ENCODE data around the gene CFAP43.

Gene CFAP43

GRCh38 chr10:104104926-104105325 is 127.2 kb downstream of the CFAP43 start:
- Histone ChIP-seq H2AK5ac (ENCODE audit: low read length) (no peak overlapping the region), H4K12ac (ENCODE audit: low read depth, low read length) (no peak overlapping the region), H3K27ac (ENCODE audit: low read depth, low read length) (no peak overlapping the region), H2AFZ (ENCODE audit: insufficient read depth, low read length, poor library complexity) (no peak overlapping the region), H4K8ac (ENCODE audit: low read depth, low read length) (no peak overlapping the region), H3K23ac (ENCODE audit: low read length) (no peak overlapping the region), H3K27me3 (ENCODE audit: insufficient read depth, low read length) (no peaks in the 10 kb centered on the region), H3K14ac (ENCODE audit: low read length) (no peak overlapping the region), H4K91ac (ENCODE audit: low read depth, low read length) (no peak overlapping the region), H2BK120ac (ENCODE audit: insufficient read depth, low read length, poor library complexity) (no peak overlapping the region), H3K79me1 (ENCODE audit: low read length) (peaks cover 2% of the 10 kb centered on the region), H3K4me1 (ENCODE audit: control insufficient read depth in 1 of 2, insufficient read depth in 2 of 2, low read length in 2 of 2) (no peaks in the 10 kb centered on the region), H2BK5ac (ENCODE audit: low read depth, low read length, poor library complexity) (no peak overlapping the region), H2BK12ac (ENCODE audit: low read length) (no peak overlapping the region), H3K4me3 (ENCODE audit: low read depth, low read length) (no peak overlapping the region), H3K9me3 (ENCODE audit: insufficient read depth, low read depth, low read length) (no peaks in the 10 kb centered on the region), H3K4ac (ENCODE audit: low read depth, low read length) (no peak overlapping the region), H3K4me2 (ENCODE audit: low read length) (no peak overlapping the region), H3K36me3 (ENCODE audit: control insufficient read depth in 1 of 2, insufficient read depth in 2 of 2, low read length in 2 of 2) (no peaks in the 10 kb centered on the region), H3K18ac (ENCODE audit: low read length) (no peak overlapping the region), H3K9ac (ENCODE audit: low read length) (no peak overlapping the region), H3K79me2 (ENCODE audit: control insufficient read depth, insufficient read depth, low read length, poor library complexity) (no peaks in the 10 kb centered on the region)
- DNase-seq: no peak
- WGBS (ENCODE audit: extremely low coverage, insufficient coverage, insufficient read length): no CpG with 5 or more reads among the region's 2 CpGs

- Histone ChIP-seq H4K12ac (ENCODE audit: low read depth, low read length) (no peak overlapping the region), H3K9ac (ENCODE audit: low read length) (no peak overlapping the region), H2BK12ac (ENCODE audit: low read length) (no peak overlapping the region), H3K23ac (ENCODE audit: low read length) (no peak overlapping the region), H3K18ac (ENCODE audit: low read length) (no peak overlapping the region), H3K14ac (ENCODE audit: low read length) (no peak overlapping the region), H4K91ac (ENCODE audit: low read depth, low read length) (no peak overlapping the region), H3K4me1 (ENCODE audit: control insufficient read depth in 1 of 2, insufficient read depth in 2 of 2, low read length in 2 of 2) (no peaks in the 10 kb centered on the region), H2BK5ac (ENCODE audit: low read depth, low read length, poor library complexity) (no peak overlapping the region), H3K79me1 (ENCODE audit: low read length) (no peaks in the 10 kb centered on the region), H3K9me3 (ENCODE audit: insufficient read depth, low read depth, low read length) (no peaks in the 10 kb centered on the region), H2AK5ac (ENCODE audit: low read length) (no peak overlapping the region), H3K27ac (ENCODE audit: low read depth, low read length) (no peak overlapping the region), H3K4me2 (ENCODE audit: low read length) (no peak overlapping the region), H3K79me2 (ENCODE audit: control insufficient read depth, insufficient read depth, low read length, poor library complexity) (no peaks in the 10 kb centered on the region), H4K8ac (ENCODE audit: low read depth, low read length) (no peak overlapping the region), H3K36me3 (ENCODE audit: control insufficient read depth in 1 of 2, insufficient read depth in 2 of 2, low read length in 2 of 2) (no peaks in the 10 kb centered on the region), H2BK120ac (ENCODE audit: insufficient read depth, low read length, poor library complexity) (no peak overlapping the region), H3K4ac (ENCODE audit: low read depth, low read length) (no peak overlapping the region), H3K27me3 (ENCODE audit: insufficient read depth, low read length) (no peaks in the 10 kb centered on the region), H3K4me3 (ENCODE audit: low read depth, low read length) (no peak overlapping the region), H2AFZ (ENCODE audit: insufficient read depth, low read length, poor library complexity) (no peak overlapping the region)
- no CpG with 5 or more reads among the region's 1 CpG for WGBS (ENCODE audit: extremely low coverage, insufficient coverage, insufficient read length)
- no peak for DNase-seq
Observed at GRCh38 chr10:104104418-104104817, 127.7 kb downstream of the CFAP43 start.

- H3K27ac ChIP-seq (ENCODE audit: low read depth, low read length): no peak overlapping the region
- no peaks in the 10 kb centered on the region for H3K79me2 ChIP-seq (ENCODE audit: control insufficient read depth, insufficient read depth, low read length, poor library complexity)
Observed at GRCh38 chr10:104103956-104104355, 128.2 kb downstream of the CFAP43 start.

DNA sequence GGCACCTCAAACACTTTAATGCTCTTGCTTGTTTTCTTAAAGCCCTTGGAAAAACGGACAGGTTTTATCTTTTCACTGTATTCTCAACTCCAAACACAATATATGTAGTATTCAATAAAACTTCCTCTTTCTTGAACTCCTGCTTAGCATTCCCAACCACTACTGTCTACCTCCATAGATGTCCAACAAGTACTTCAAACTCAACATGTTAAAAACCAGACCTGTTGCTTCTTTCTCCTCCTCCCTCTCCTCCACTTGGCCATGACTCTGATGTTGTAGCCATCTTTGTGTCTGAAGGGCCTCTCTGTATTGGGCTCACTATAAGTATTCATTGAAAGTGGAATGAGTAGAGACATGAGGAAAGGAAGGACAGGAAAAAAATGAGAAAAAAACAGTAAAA is 130.3 kb downstream of the CFAP43 start:
- Histone ChIP-seq H2BK5ac (ENCODE audit: low read depth, low read length, poor library complexity) (no peak overlapping the region), H3K4me3 (ENCODE audit: low read depth, low read length) (no peak overlapping the region), H4K12ac (ENCODE audit: low read depth, low read length) (no peak overlapping the region), H3K27me3 (ENCODE audit: insufficient read depth, low read length) (no peaks in the 10 kb centered on the region), H2BK120ac (ENCODE audit: insufficient read depth, low read length, poor library complexity) (no peak overlapping the region), H3K27ac (ENCODE audit: low read depth, low read length) (no peak overlapping the region), H3K4me1 (ENCODE audit: control insufficient read depth in 1 of 2, insufficient read depth in 2 of 2, low read length in 2 of 2) (no peaks in the 10 kb centered on the region), H2AFZ (ENCODE audit: insufficient read depth, low read length, poor library complexity) (no peak overlapping the region), H3K79me1 (ENCODE audit: low read length) (no peaks in the 10 kb centered on the region), H3K79me2 (ENCODE audit: control insufficient read depth, insufficient read depth, low read length, poor library complexity) (no peaks in the 10 kb centered on the region), H4K8ac (ENCODE audit: low read depth, low read length) (no peak overlapping the region), H3K18ac (ENCODE audit: low read length) (no peak overlapping the region), H3K14ac (ENCODE audit: low read length) (no peak overlapping the region), H3K9ac (ENCODE audit: low read length) (no peak overlapping the region), H3K4ac (ENCODE audit: low read depth, low read length) (no peak overlapping the region), H3K36me3 (ENCODE audit: control insufficient read depth in 1 of 2, insufficient read depth in 2 of 2, low read length in 2 of 2) (no peaks in the 10 kb centered on the region), H4K91ac (ENCODE audit: low read depth, low read length) (no peak overlapping the region), H2AK5ac (ENCODE audit: low read length) (no peak overlapping the region), H3K9me3 (ENCODE audit: insufficient read depth, low read depth, low read length) (no peaks in the 10 kb centered on the region), H3K4me2 (ENCODE audit: low read length) (no peak overlapping the region), H2BK12ac (ENCODE audit: low read length) (no peak overlapping the region), H3K23ac (ENCODE audit: low read length) (no peak overlapping the region)
- no CpG with 5 or more reads among the region's 1 CpG for WGBS (ENCODE audit: extremely low coverage, insufficient coverage, insufficient read length)
- no peak for DNase-seq

More at GRCh38 chr10:104103956-104104355, 128.2 kb downstream of the CFAP43 start:
- no peak overlapping the region for H2AK5ac ChIP-seq (ENCODE audit: low read length)
- H3K14ac ChIP-seq (ENCODE audit: low read length): no peak overlapping the region
- H3K9me3 ChIP-seq (ENCODE audit: insufficient read depth, low read depth, low read length): no peaks in the 10 kb centered on the region
- DNase-seq: no peak
- no peak overlapping the region for H2BK5ac ChIP-seq (ENCODE audit: low read depth, low read length, poor library complexity)
- no peak overlapping the region for H2BK120ac ChIP-seq (ENCODE audit: insufficient read depth, low read length, poor library complexity)
- H3K79me1 ChIP-seq (ENCODE audit: low read length): no peaks in the 10 kb centered on the region
- no peak overlapping the region for H2AFZ ChIP-seq (ENCODE audit: insufficient read depth, low read length, poor library complexity)
- H3K4ac ChIP-seq (ENCODE audit: low read depth, low read length): no peak overlapping the region
- no peak overlapping the region for H3K23ac ChIP-seq (ENCODE audit: low read length)
- no peaks in the 10 kb centered on the region for H3K4me1 ChIP-seq (ENCODE audit: control insufficient read depth in 1 of 2, insufficient read depth in 2 of 2, low read length in 2 of 2)
- WGBS (ENCODE audit: extremely low coverage, insufficient coverage, insufficient read length): no CpG with 5 or more reads among the region's 1 CpG
- H3K36me3 ChIP-seq (ENCODE audit: control insufficient read depth in 1 of 2, insufficient read depth in 2 of 2, low read length in 2 of 2): no peaks in the 10 kb centered on the region
- no peak overlapping the region for H3K4me3 ChIP-seq (ENCODE audit: low read depth, low read length)
- H3K9ac ChIP-seq (ENCODE audit: low read length): no peak overlapping the region
- no peak overlapping the region for H4K12ac ChIP-seq (ENCODE audit: low read depth, low read length)
- no peak overlapping the region for H2BK12ac ChIP-seq (ENCODE audit: low read length)
- H3K27me3 ChIP-seq (ENCODE audit: insufficient read depth, low read length): no peaks in the 10 kb centered on the region
- H3K18ac ChIP-seq (ENCODE audit: low read length): no peak overlapping the region
- H4K91ac ChIP-seq (ENCODE audit: low read depth, low read length): no peak overlapping the region
- H4K8ac ChIP-seq (ENCODE audit: low read depth, low read length): no peak overlapping the region
- H3K4me2 ChIP-seq (ENCODE audit: low read length): no peak overlapping the region

Measured in trophoblast cell (in vitro differentiated cells and primary cell).